Panc1 (cell line): ENCODE measurements around the gene CTNNAL1.

Source experiments
- POLR2AphosphoS5 ChIP-seq: IDR thresholded peaks from 2 replicates; pipeline ENCODE4 v1.6.1; 2012; ENCODE audit warnings: mild to moderate bottlenecking, low read depth, low read length, moderate library complexity
- TCF7L2 ChIP-seq: IDR thresholded peaks from 2 replicates; pipeline ENCODE4 v1.6.1; 2011; ENCODE audit warnings: mild to moderate bottlenecking, low read depth, low read length, inconsistent platforms
- TF ChIP-seq, protein P1 (sequence below): fragments of 450-650 bp; IDR thresholded peaks from 2 replicates; pipeline ENCODE4 v1.5.1; 2017; ENCODE audit warnings: mild to moderate bottlenecking
- TF ChIP-seq, protein P2 (sequence below), 2 experiments: IDR thresholded peaks; 2 replicates each; pipeline ENCODE4 v1.6.1; 2011 to 2012; ENCODE audit warnings: low read depth in 2 of 2, control low read depth in 1 of 2, low read length in 1 of 2, mild to moderate bottlenecking in 1 of 2, moderate library complexity in 1 of 2; ENCODE audit not compliant: insufficient read depth in 1 of 2

DNA sequence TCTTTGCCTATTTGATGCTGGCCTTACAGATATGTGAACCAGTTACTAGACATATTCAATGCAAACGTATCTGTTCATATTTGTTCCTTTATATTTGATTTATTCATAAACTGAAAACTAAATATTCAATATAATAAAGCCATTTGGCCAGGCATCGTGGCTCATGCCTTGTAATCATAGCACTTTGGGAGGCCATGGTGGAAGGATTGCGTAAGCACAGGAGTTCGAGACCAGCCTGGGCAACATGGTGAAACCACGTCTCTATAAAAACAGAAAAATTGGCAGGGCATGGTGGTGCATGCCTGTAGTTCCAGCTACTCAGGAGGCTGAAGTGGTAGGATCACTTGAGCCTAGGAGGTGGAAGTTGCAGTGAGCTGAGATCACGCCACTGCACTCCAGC, 49.2 kb upstream of the CTNNAL1 start:
- TF ChIP-seq, protein P1, sequence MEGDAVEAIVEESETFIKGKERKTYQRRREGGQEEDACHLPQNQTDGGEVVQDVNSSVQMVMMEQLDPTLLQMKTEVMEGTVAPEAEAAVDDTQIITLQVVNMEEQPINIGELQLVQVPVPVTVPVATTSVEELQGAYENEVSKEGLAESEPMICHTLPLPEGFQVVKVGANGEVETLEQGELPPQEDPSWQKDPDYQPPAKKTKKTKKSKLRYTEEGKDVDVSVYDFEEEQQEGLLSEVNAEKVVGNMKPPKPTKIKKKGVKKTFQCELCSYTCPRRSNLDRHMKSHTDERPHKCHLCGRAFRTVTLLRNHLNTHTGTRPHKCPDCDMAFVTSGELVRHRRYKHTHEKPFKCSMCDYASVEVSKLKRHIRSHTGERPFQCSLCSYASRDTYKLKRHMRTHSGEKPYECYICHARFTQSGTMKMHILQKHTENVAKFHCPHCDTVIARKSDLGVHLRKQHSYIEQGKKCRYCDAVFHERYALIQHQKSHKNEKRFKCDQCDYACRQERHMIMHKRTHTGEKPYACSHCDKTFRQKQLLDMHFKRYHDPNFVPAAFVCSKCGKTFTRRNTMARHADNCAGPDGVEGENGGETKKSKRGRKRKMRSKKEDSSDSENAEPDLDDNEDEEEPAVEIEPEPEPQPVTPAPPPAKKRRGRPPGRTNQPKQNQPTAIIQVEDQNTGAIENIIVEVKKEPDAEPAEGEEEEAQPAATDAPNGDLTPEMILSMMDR, result no peak
- TF ChIP-seq, protein P2, sequence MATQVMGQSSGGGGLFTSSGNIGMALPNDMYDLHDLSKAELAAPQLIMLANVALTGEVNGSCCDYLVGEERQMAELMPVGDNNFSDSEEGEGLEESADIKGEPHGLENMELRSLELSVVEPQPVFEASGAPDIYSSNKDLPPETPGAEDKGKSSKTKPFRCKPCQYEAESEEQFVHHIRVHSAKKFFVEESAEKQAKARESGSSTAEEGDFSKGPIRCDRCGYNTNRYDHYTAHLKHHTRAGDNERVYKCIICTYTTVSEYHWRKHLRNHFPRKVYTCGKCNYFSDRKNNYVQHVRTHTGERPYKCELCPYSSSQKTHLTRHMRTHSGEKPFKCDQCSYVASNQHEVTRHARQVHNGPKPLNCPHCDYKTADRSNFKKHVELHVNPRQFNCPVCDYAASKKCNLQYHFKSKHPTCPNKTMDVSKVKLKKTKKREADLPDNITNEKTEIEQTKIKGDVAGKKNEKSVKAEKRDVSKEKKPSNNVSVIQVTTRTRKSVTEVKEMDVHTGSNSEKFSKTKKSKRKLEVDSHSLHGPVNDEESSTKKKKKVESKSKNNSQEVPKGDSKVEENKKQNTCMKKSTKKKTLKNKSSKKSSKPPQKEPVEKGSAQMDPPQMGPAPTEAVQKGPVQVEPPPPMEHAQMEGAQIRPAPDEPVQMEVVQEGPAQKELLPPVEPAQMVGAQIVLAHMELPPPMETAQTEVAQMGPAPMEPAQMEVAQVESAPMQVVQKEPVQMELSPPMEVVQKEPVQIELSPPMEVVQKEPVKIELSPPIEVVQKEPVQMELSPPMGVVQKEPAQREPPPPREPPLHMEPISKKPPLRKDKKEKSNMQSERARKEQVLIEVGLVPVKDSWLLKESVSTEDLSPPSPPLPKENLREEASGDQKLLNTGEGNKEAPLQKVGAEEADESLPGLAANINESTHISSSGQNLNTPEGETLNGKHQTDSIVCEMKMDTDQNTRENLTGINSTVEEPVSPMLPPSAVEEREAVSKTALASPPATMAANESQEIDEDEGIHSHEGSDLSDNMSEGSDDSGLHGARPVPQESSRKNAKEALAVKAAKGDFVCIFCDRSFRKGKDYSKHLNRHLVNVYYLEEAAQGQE (IDR thresholded peaks at IDR 0.05; ENCODE audit: insufficient read depth in 1 of 2, low read depth in 2 of 2, low read length in 1 of 2), result no peak
- TF ChIP-seq TCF7L2 (no peak), POLR2AphosphoS5 (no peak)
